Endothelial cell of umbilical vein (primary cell): ENCODE measurements around the gene KIAA2012. TPM values are rescaled to one million over a fixed set of nuclear protein-coding genes. Genes with fewer than 3 reads are reported as not detected.

Experiments
- BruUV-seq: library from RNA; stranded (reverse); fragments of 400-500 nt; replicated peaks from 2 replicates; lab custom pipeline; 2021; lab: Mats Ljungman, UMichigan
- CTCF ChIA-PET: fragments of 300-600, 350-600 bp; sonication (Branson Sonifier 250); formaldehyde crosslinking; loops from one replicate; lab custom pipeline; 2021; ENCODE audit warnings: antibody characterized with exemption, inconsistent platforms; lab: Charles Lee
- POLR2A ChIA-PET: fragments of 300-600, 350-600 bp; sonication (Branson Sonifier 250); formaldehyde crosslinking; loops from one replicate; lab custom pipeline; 2021; ENCODE audit warnings: antibody characterized with exemption, inconsistent platforms; lab: Charles Lee
- DNase-seq: peaks from one replicate; pipeline ENCODE4 v3.0.0-alpha.2; 2011; ENCODE audit warnings: low read depth, low spot score
- FAIRE-seq: peaks from 2 replicates; lab custom pipeline; 2011; peaks lifted over from hg19 to GRCh38; lab: Jason Lieb, UNC
- H2AFZ ChIP-seq: 2 replicates; pipeline ENCODE4 v1.6.0; 2012; ENCODE audit warnings: low read depth, low read length, control low read depth, inconsistent platforms
- H3K27ac ChIP-seq: 2 replicates; pipeline ENCODE4 v1.5.1; 2011; ENCODE audit warnings: low read depth, mild to moderate bottlenecking, control low read depth, low read length, moderate library complexity; ENCODE audit not compliant: insufficient read depth
- H3K27me3 ChIP-seq, 2 experiments: 2 replicates each; pipeline versions ENCODE4 v1.6.0 to v1.6.1; 2011; ENCODE audit warnings: low read length in 2 of 2, mixed read lengths in 1 of 2; ENCODE audit not compliant: control insufficient read depth in 2 of 2, insufficient read depth in 2 of 2
- H3K36me3 ChIP-seq, 2 experiments: 2 replicates in 1 of 2; 3 replicates in 1 of 2; pipeline ENCODE4 v1.5.1; 2011; ENCODE audit warnings: low read length in 2 of 2, mild to moderate bottlenecking in 1 of 2, moderate library complexity in 1 of 2; ENCODE audit not compliant: control insufficient read depth in 2 of 2, insufficient read depth in 2 of 2; ENCODE audit errors: extremely low read depth in 1 of 2
- H3K4me1 ChIP-seq: 3 replicates; pipeline ENCODE4 v1.5.1; 2011; ENCODE audit warnings: mild to moderate bottlenecking, low read length; ENCODE audit not compliant: control insufficient read depth, insufficient read depth; ENCODE audit errors: extremely low read depth
- H3K4me2 ChIP-seq: 2 replicates; pipeline ENCODE4 v1.6.1; 2011; ENCODE audit warnings: low read length, control low read depth, mixed read lengths; ENCODE audit not compliant: insufficient read depth
- H3K4me3 ChIP-seq, 3 experiments: fragments of 200-600 bp in 1 of 3; sonication (generic), shearing (Covaris generic) in 1 of 3; replicated peaks in 1 of 3; 2 replicates each; pipeline ENCODE4 v1.5.1; 2011 to 2016; ENCODE audit warnings: control low read depth in 3 of 3, low read length in 3 of 3, mild to moderate bottlenecking in 2 of 3, inconsistent platforms in 1 of 3, low read depth in 1 of 3, moderate library complexity in 1 of 3; ENCODE audit not compliant: insufficient read depth in 1 of 3
- H3K79me2 ChIP-seq: 2 replicates; pipeline ENCODE4 v1.6.0; 2012; ENCODE audit warnings: low read length, inconsistent platforms; ENCODE audit not compliant: control insufficient read depth, insufficient read depth
- H3K9ac ChIP-seq: replicated peaks from 2 replicates; pipeline ENCODE3; 2011; ENCODE audit warnings: low read length, control low read depth; ENCODE audit not compliant: insufficient read depth; ENCODE audit errors: extremely low read depth
- H3K9me1 ChIP-seq: replicated peaks from 3 replicates; pipeline ENCODE4 v1.6.0; 2011; ENCODE audit warnings: mild to moderate bottlenecking, low read length; ENCODE audit not compliant: control insufficient read depth, insufficient read depth; ENCODE audit errors: extremely low read depth
- H3K9me3 ChIP-seq: replicated peaks from 2 replicates; pipeline ENCODE4 v1.5.1; 2012; ENCODE audit warnings: low read length, inconsistent platforms; ENCODE audit not compliant: control insufficient read depth, insufficient read depth
- H4K20me1 ChIP-seq: replicated peaks from 2 replicates; pipeline ENCODE3; 2011; ENCODE audit warnings: mild to moderate bottlenecking, low read length; ENCODE audit not compliant: control insufficient read depth, insufficient read depth; ENCODE audit errors: extremely low read depth
- CTCF ChIP-seq, 2 donors: IDR thresholded peaks; 1 replicate in 1 of 2; 2 replicates in 1 of 2; pipeline ENCODE4 v1.5.1; 2011; ENCODE audit warnings: low read length in 2 of 2, mild to moderate bottlenecking in 2 of 2, moderate library complexity in 2 of 2, control low read depth in 1 of 2, inconsistent platforms in 1 of 2, low read depth in 1 of 2; ENCODE audit not compliant: insufficient read depth in 1 of 2; ENCODE audit errors: extremely low read depth in 1 of 2
- EZH2 ChIP-seq: IDR thresholded peaks from 2 replicates; pipeline ENCODE4 v1.6.1; 2012; ENCODE audit warnings: borderline replicate concordance, low read depth, mild to moderate bottlenecking, moderate library complexity, low read length, inconsistent platforms; ENCODE audit not compliant: severe bottlenecking
- FOS ChIP-seq: IDR thresholded peaks from 2 replicates; pipeline ENCODE4 v1.6.1; 2011; ENCODE audit warnings: mild to moderate bottlenecking, low read length, moderate library complexity, borderline replicate concordance; ENCODE audit not compliant: insufficient read depth
- GATA2 ChIP-seq: IDR thresholded peaks from 2 replicates; pipeline ENCODE4 v1.7.0; 2011; ENCODE audit warnings: low read depth, mild to moderate bottlenecking, moderate library complexity, mixed read lengths, low read length; ENCODE audit not compliant: insufficient read length, insufficient read depth
- JUN ChIP-seq: IDR thresholded peaks from 2 replicates; pipeline ENCODE4 v1.6.1; 2011; ENCODE audit warnings: borderline replicate concordance, low read depth; ENCODE audit not compliant: insufficient read length, insufficient read depth
- MAX ChIP-seq: IDR thresholded peaks from 2 replicates; pipeline ENCODE4 v1.6.1; 2011; ENCODE audit not compliant: insufficient read depth, insufficient read length
- MYC ChIP-seq: IDR thresholded peaks from one replicate; pipeline ENCODE4 v1.6.1; 2011; ENCODE audit warnings: mild to moderate bottlenecking, low read depth, low read length
- POLR2A ChIP-seq: IDR thresholded peaks from 2 replicates; pipeline ENCODE4 v1.6.1; 2012; ENCODE audit warnings: low read depth, mild to moderate bottlenecking, control low read depth, low read length
- POLR2AphosphoS5 ChIP-seq: IDR thresholded peaks from 2 replicates; pipeline ENCODE4 v1.6.1; 2012; ENCODE audit warnings: low read depth, mild to moderate bottlenecking, control low read depth, low read length, moderate library complexity; ENCODE audit not compliant: insufficient read depth
- dilution Hi-C: fragments of 300-500 bp; cut with MboI; formaldehyde crosslinking; loops from one replicate; pipeline ENCODE4 v1.15.0; 2019; ENCODE audit warnings: low sequenced_read_pairs; ENCODE audit not compliant: extremely low pct_ligation_motif_present
- intact Hi-C: fragments of 100-400 bp; cut with micrococcal nuclease; formaldehyde crosslinking; loops from one replicate; pipeline ENCODE4 v1.10.0; 2022
- polyA plus RNA-seq, 4 experiments: library from polyadenylated mRNA; depleted of rRNA in 3 of 4; stranded (reverse) in 3 of 4; unstranded in 1 of 4; fragments of >200 nt; gene quantifications; 2 replicates each; pipeline versions ENCODE4 v1.2.1 to v1.2.3, GENCODE V29; 2011 to 2012; ENCODE audit warnings: missing spikeins in 1 of 4
- total RNA-seq: library from RNA; stranded (reverse); gene quantifications from 2 replicates; pipeline ENCODE4 v1.2.3, GENCODE V29; 2021

KIAA2012 gene
- total and polyA plus RNA-seq, 2 donors (not counting 3 experiments of a cell fraction or from before 2014, with no cell fraction given) = not detected

- dilution Hi-C loops = no loop called here
- Histone ChIP-seq H4K20me1 (no peaks in the 10 kb centered on the region), H3K4me1 (no peaks in the 10 kb centered on the region), H3K4me2 (no peak overlapping the region), H2AFZ (no peak overlapping the region), H3K4me3 (no peak overlapping the region), H3K36me3 (no peaks in the 10 kb centered on the region), H3K9ac (no peak overlapping the region), H3K9me1 (no peaks in the 10 kb centered on the region), H3K27ac (no peak overlapping the region), H3K9me3 (no peaks in the 10 kb centered on the region), H3K79me2 (no peaks in the 10 kb centered on the region), H3K27me3 (peaks cover 11 to 22% of the 10 kb centered on the region in 2 experiments)
- no peak for DNase-seq
- no peak for FAIRE-seq
- intact Hi-C loops = no loop called here
- ChIA-PET CTCF (interaction anchor here (1.1 kb wide), 1 partner anchor 16 kb away, joined by 3 read pairs; no protein-coding TSS in a partner anchor), POLR2A (interaction anchor here (0.6 kb wide), 1 partner anchor 151 kb away, joined by 6 read pairs; no protein-coding TSS in a partner anchor)
- BruUV-seq = no TSS peak
- no peak for TF ChIP-seq MAX
- TF ChIP-seq POLR2AphosphoS5 = no peak
- TF ChIP-seq GATA2 = no peak
Measured at GRCh38 chr2:202088777-202089176, 15.7 kb downstream of the KIAA2012 start.

- H3K79me2 ChIP-seq = no peaks in the 10 kb centered on the region
- no peak overlapping the region for H3K9ac ChIP-seq
- H3K4me1 ChIP-seq = no peaks in the 10 kb centered on the region
- TF ChIP-seq EZH2 (no peak), POLR2A (no peak), MYC (no peak), FOS (no peak), POLR2AphosphoS5 (no peak), JUN (no peak), MAX (no peak), GATA2 (no peak), CTCF (IDR thresholded peaks at IDR 0.05; ENCODE audit: extremely low read depth in 1 of 2, insufficient read depth in 1 of 2, low read depth in 1 of 2, low read length in 2 of 2) (no peak)
- FAIRE-seq (no peak), DNase-seq (no peak)
- H2AFZ ChIP-seq = no peak overlapping the region
- no peak overlapping the region for H3K27ac ChIP-seq
- intact Hi-C loops = no loop called here
- H3K4me2 ChIP-seq = no peak overlapping the region
- H3K27me3 ChIP-seq = peaks cover 11 to 22% of the 10 kb centered on the region in 2 experiments
- no peak overlapping the region for H3K4me3 ChIP-seq
- no peaks in the 10 kb centered on the region for H3K9me1 ChIP-seq
- POLR2A ChIA-PET = no interaction called here
- dilution Hi-C loops = no loop called here
- no peaks in the 10 kb centered on the region for H3K36me3 ChIP-seq
- no peaks in the 10 kb centered on the region for H3K9me3 ChIP-seq
- BruUV-seq = no TSS peak
- CTCF ChIA-PET = no interaction called here
- H4K20me1 ChIP-seq = no peaks in the 10 kb centered on the region
Measured at GRCh38 chr2:202090530-202090929, 17.5 kb downstream of the KIAA2012 start.
